ENCODE results near the gene PIP4K2A.

GRCh38 chr10:22666287-22667092 is 47.9 kb downstream of the PIP4K2A start:
- TF ChIP-seq POLR2AphosphoS5 (IDR thresholded peaks at IDR 0.05) = no peak
- no peak for TF ChIP-seq CTCF (IDR thresholded peaks at IDR 0.05)

All from breast epithelium (tissue), 3 donors.